ENCODE measurements around the gene OR10C1. TPM values are rescaled to one million over a fixed set of nuclear protein-coding genes. Genes with fewer than 3 reads are reported as not detected.

OR10C1 gene
- total and polyA plus RNA-seq, 2 of the 4 experiments (the other 2 are of a cell fraction): not detected

DNA sequence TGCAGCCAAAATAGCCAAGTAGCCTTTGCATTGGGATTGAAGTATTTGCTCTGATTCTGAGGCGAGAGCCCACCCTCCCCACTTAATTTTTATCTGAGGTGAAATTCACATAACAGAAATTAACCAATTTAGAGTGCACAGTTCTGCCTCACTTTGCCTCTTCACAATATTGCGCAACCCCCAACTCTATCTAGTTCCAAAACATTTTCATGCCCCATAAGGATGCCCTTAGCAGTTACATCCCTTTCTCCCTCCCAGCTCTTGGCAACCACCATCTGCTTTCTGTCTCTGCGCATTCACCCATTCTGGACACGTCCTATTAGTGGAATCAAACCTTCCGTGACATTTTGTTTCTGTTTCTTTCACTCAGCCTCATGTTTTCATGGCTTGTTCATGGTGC lies 39.6 kb downstream of the OR10C1 start:
- H2BK20ac ChIP-seq (ENCODE audit: low read depth, low read length): no peak overlapping the region
- H2AK5ac ChIP-seq (ENCODE audit: low read depth, low read length): no peak overlapping the region
- H3K14ac ChIP-seq (replicated peaks; ENCODE audit: low read depth, low read length): no peak overlapping the region
- no peaks in the 10 kb centered on the region for H4K20me1 ChIP-seq (ENCODE audit: insufficient read depth, low read length)
- no peak for DNase-seq
- H4K5ac ChIP-seq (ENCODE audit: low read depth, low read length): no peak overlapping the region
- no peak overlapping the region for H3K4ac ChIP-seq (ENCODE audit: low read depth, low read length)
- intact Hi-C loops (cut with micrococcal nuclease): no loop called here
- H3K56ac ChIP-seq (ENCODE audit: extremely low read depth, insufficient read depth, low read length): no peak overlapping the region
- no peaks in the 10 kb centered on the region for H3K27me3 ChIP-seq (ENCODE audit: control insufficient read depth, insufficient read depth, low read length)
- in situ Hi-C loops (cut with MboI; ENCODE audit: low sequenced_read_pairs): no loop called here
- no peak overlapping the region for H2AK9ac ChIP-seq (replicated peaks; ENCODE audit: low read depth, low read length, poor library complexity)
- no peak overlapping the region for H2AFZ ChIP-seq (replicated peaks; ENCODE audit: low read length, poor library complexity)
- H3K4me2 ChIP-seq (ENCODE audit: low read depth, low read length): no peak overlapping the region
- H4K91ac ChIP-seq (ENCODE audit: insufficient read depth, low read depth, low read length): no peak overlapping the region
- H3K18ac ChIP-seq (ENCODE audit: low read depth, low read length): no peak overlapping the region
- H3K23ac ChIP-seq (ENCODE audit: low read depth, low read length): no peak overlapping the region
- ChIA-PET POLR2A (ENCODE audit: unreplicated experiment) (no interaction called here), CTCF (no interaction called here)
- H3K27ac ChIP-seq (ENCODE audit: insufficient read depth, low read length): no peak overlapping the region
- WGBS, 2 experiments (ENCODE audit: extremely low coverage in 2 of 2, insufficient read length in 1 of 2): no CpG with 5 or more reads among the region's 5 CpGs
- no peaks in the 10 kb centered on the region for H3K9me1 ChIP-seq (ENCODE audit: insufficient read depth, low read length)
- BruUV-seq (replicated peaks): no TSS peak
- H2BK5ac ChIP-seq (ENCODE audit: low read depth, low read length, poor library complexity, severe bottlenecking): no peak overlapping the region
- no peak overlapping the region for H2BK15ac ChIP-seq (ENCODE audit: low read depth, low read length)
- H3K9ac ChIP-seq (ENCODE audit: low read depth, low read length): no peak overlapping the region
- no peak overlapping the region for H4K8ac ChIP-seq (ENCODE audit: low read depth in 2 of 2, low read length in 2 of 2)
- TF ChIP-seq POLR2A (IDR thresholded peaks at IDR 0.05; ENCODE audit: low read depth, low read length) (no peak), CEBPB (IDR thresholded peaks at IDR 0.05; ENCODE audit: low read depth, low read length) (peak; percentile 87)
- no peak overlapping the region for H3K4me3 ChIP-seq (ENCODE audit: insufficient read depth, low read depth, low read length)
- H3K79me1 ChIP-seq (ENCODE audit: low read depth in 1 of 2, low read length in 2 of 2): no peaks in the 10 kb centered on the region
- dilution Hi-C loops (cut with HindIII; ENCODE audit: low sequenced_read_pairs, unreplicated experiment): no loop called here
- H3K36me3 ChIP-seq (ENCODE audit: control insufficient read depth, insufficient read depth, low read length): no peaks in the 10 kb centered on the region
- no peak for ATAC-seq (ENCODE audit: low read depth)
- H2BK120ac ChIP-seq (ENCODE audit: low read depth, low read length): no peak overlapping the region
- peaks cover 20% of the 10 kb centered on the region for H3K9me3 ChIP-seq (ENCODE audit: control insufficient read depth, insufficient read depth, low read length)
- no peaks in the 10 kb centered on the region for H3K4me1 ChIP-seq (ENCODE audit: control insufficient read depth, insufficient read depth, low read length)

All from IMR-90 (cell line).